GM12865 (cell line): ENCODE measurements around the gene SLC25A21.
"Not testable (repeated sequence)": the region's sequence is repeated elsewhere in the genome, so short reads cannot be mapped to it uniquely, and the experiment has no call there.

Experiments
- DNase-seq: peaks from one replicate; pipeline ENCODE4 v3.0.0; 2010; ENCODE audit warnings: low read depth
- H3K4me3 ChIP-seq: 2 replicates; pipeline ENCODE4 v1.5.1; 2011; ENCODE audit warnings: mild to moderate bottlenecking, low read depth, low read length, control low read depth
- CTCF ChIP-seq: IDR thresholded peaks from 2 replicates; pipeline ENCODE4 v1.5.1; 2011; ENCODE audit warnings: low read length, control low read depth, low read depth, inconsistent platforms; ENCODE audit not compliant: insufficient read depth; ENCODE audit errors: missing control alignments

Gene SLC25A21

GRCh38 chr14:36701132-36701531 lies 471.3 kb downstream of the SLC25A21 start:
- TF ChIP-seq CTCF: no peak
- no peak for DNase-seq
- no peak overlapping the region for H3K4me3 ChIP-seq

- H3K4me3 ChIP-seq: no peak overlapping the region
- TF ChIP-seq CTCF: no peak
- no peak for DNase-seq
Measured at GRCh38 chr14:36700651-36701050, 471.8 kb downstream of the SLC25A21 start.

GRCh38 chr14:36699420-36699819 lies 473.0 kb downstream of the SLC25A21 start:
- not testable (repeated sequence) for DNase-seq, H3K4me3 ChIP-seq

GRCh38 chr14:36690311-36691040 lies 481.9 kb downstream of the SLC25A21 start:
- no peak for DNase-seq
- H3K4me3 ChIP-seq: no peak overlapping the region
- no peak for TF ChIP-seq CTCF

- TF ChIP-seq CTCF: no peak
- no peak overlapping the region for H3K4me3 ChIP-seq
- no peak for DNase-seq
Measured at GRCh38 chr14:36684946-36685345, 487.5 kb downstream of the SLC25A21 start.

- no peak for DNase-seq
- no peak for TF ChIP-seq CTCF
- H3K4me3 ChIP-seq: no peak overlapping the region
Measured at GRCh38 chr14:36683083-36683724, 489.2 kb downstream of the SLC25A21 start.

- no peak for DNase-seq
- TF ChIP-seq CTCF: no peak
Measured at GRCh38 chr14:36682338-36682737, 490.1 kb downstream of the SLC25A21 start.

More at GRCh38 chr14:36682338-36682737, 490.1 kb downstream of the SLC25A21 start:
- no peak overlapping the region for H3K4me3 ChIP-seq
